Measurements from ENCODE around the gene EIF2S2.
A peak's percentile ranks its signal among the peaks of the same experiment; 100 is the strongest.
"Not testable (repeated sequence)": the region's sequence is repeated elsewhere in the genome, so short reads cannot be mapped to it uniquely, and the experiment has no call there.

EIF2S2 gene, protein sequence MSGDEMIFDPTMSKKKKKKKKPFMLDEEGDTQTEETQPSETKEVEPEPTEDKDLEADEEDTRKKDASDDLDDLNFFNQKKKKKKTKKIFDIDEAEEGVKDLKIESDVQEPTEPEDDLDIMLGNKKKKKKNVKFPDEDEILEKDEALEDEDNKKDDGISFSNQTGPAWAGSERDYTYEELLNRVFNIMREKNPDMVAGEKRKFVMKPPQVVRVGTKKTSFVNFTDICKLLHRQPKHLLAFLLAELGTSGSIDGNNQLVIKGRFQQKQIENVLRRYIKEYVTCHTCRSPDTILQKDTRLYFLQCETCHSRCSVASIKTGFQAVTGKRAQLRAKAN

DNA sequence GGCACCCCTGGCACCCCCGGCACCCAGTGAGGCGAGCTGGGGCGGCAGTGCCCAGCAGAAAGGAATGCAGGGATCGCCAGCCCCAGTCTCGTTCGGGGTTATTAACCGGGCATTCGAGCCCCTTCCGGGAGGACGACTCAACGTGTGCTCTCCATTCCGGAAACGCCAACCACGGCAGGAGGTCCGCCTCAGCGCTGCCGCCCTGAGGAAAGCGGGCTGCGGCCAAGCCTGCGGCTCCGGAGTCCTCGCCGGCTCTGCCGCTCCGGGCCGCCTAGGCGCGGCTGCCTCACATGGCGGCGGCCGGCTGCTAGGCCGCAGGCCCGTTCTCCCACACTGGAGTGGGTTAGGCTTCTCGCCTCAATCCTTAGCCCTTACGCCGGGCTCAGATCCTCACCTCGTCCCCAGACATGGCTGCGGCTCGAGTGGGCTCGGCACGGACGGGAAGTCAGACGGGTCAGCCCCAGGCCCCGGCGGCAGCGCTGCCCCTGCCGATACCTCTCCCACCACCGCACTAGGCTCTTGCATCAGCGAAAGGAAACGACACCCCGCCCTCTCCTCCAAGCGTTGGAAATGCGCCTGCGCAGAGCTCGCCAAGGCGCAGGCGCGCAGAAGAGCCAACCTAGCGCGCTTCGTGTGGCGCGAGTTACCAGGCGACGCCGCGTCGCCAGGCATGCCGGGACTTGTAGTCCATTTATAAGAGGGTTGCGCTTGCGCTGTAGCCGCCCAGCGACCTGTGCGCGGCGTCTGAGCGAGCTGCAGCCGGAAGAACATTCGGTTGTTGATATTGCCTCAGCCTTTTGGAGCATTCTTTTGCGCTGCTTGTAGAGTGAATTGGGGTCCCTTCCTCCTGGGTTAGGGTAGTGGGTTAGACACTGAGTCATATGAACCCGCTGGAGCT lies at the start of gene EIF2S2:
EIF2S2 (minus strand) TSS at position 542 of the 898 bp plus-strand sequence; CDS start at position 409, 133 bp downstream.
- peak; percentile 93 for DNase-seq

DNA sequence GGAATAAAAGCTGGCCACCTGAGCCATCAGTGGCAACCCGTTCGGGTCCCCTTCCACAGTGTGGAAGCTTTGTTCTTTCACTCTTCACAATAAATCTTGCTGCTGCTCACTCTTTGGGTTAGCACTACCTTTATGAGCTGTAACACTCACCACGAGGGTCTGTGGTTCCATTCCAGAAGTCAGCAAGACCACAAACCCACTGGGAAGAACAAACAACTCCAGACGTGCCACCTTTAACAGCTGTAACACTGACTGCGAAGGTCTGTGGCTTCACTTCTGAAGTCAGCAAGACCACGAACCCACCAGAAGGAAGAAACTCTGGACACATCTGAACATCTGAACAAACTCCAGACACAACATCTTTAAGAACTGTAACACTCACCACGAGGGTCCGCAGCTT lies 45.7 kb upstream of the EIF2S2 start:
- DNase-seq: not testable (repeated sequence)

GRCh38 chr20:34155836-34156235 lies 43.8 kb upstream of the EIF2S2 start:
- no peak for DNase-seq

- DNase-seq: not testable (repeated sequence)
These were observed 41.1 kb upstream of the EIF2S2 start for GRCh38 chr20:34153169-34153568.

GRCh38 chr20:34152073-34152472 lies 40.0 kb upstream of the EIF2S2 start:
- not testable (repeated sequence) for DNase-seq

- no peak for DNase-seq
These were observed 38.4 kb upstream of the EIF2S2 start for GRCh38 chr20:34150306-34151000.

- no peak for DNase-seq
These were observed 33.3 kb upstream of the EIF2S2 start for GRCh38 chr20:34145280-34145819.

GRCh38 chr20:34143951-34144350 lies 31.9 kb upstream of the EIF2S2 start:
- DNase-seq: no peak

GRCh38 chr20:34142121-34142520 lies 30.1 kb upstream of the EIF2S2 start:
- no peak for DNase-seq

DNA sequence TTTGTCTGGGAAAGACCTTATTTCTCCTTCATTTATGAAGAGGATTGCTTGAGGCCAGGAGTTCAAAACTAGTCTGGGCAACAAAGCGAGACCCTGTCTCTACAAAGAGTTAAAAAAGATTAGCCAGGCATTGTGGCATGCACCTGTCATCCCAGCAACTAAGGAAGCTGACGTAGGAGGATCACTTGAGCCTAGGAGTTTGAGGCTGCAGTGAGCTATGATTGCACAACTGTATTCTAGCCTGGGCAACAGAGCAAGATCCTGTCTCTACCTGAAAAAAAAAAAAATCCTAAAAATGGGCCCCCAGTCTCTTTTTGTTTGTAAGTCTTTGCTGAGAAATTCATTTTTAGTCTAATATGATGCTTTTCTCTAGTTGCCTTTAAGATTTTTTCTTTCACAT lies 29.2 kb upstream of the EIF2S2 start:
- no peak for DNase-seq

DNA sequence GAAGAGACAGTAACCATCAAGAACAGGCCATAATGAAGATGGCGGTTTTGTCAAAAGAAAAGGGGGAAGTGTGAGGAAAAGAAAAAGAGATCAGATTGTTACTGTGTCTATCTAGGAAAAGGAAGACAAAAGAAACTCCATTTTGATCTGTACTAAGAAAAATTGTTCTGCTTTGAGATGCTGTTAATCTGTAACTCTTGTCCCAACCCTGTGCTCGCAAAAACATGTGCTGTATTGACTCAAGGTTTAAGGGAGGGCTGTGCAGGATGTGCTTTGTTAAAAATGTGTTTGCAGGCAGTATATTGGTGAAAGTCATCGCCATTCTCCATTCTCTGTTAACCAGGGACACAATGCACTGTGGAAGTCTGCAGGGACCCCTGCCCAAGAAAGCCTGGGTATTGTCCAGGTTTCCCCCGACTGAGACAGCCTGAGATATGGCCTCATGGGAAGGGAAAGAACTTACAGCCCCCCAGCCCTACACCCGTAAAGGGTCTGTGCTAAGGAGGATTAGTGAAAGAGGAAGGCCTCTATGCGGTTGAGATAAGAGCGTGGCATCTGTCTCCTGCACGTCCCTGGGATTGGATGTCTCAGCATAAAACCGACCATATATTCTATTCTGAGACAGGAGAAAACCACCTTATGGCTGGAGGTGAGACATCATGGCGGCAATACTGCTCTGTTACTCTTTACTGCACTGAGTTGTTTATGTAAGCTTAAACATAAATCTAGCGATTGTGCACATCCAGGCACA lies 23.7 kb upstream of the EIF2S2 start:
- DNase-seq: not testable (repeated sequence)

- not testable (repeated sequence) for DNase-seq
These were observed 21.4 kb upstream of the EIF2S2 start for GRCh38 chr20:34133365-34133860.

DNA sequence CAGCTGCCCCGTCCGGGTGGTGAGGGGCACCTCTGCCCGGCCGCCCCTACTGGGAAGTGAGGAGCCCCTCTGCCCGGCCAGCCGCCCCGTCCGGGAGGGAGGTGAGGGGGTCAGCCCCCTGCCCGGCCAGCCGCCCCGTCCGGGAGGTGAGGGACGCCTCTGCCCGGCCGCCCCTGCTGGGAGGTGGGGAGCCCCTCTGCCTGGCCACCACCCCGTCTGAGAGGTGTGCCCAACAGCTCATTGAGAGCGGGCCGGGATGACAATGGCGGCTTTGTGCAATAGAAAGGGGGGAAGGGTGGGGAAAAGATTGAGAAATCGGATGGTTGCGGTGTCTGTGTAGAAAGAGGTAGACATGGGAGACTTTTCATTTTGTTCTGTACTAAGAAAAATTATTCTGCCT lies 20.9 kb upstream of the EIF2S2 start:
- DNase-seq: not testable (repeated sequence)

- DNase-seq: not testable (repeated sequence)
These were observed 20.4 kb upstream of the EIF2S2 start for GRCh38 chr20:34132491-34132890.

DNA sequence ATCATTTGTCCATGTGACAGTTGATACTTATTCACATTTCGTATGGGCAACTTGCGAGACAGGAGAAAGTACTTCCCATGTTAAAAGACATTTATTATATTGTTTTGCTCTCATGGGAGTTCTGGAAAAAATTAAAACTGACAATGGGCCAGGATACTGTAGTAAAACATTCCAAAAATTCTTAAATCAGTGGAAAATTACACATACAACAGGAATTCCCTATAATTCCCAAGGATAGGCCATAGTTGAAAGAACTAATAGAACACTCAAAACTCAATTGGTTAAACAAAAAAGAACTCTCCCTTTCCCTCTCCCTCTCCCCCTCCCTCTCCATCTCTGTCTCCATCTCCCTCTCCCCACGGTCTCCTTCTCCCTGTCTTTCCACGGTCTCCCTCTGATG lies 19.4 kb upstream of the EIF2S2 start:
- DNase-seq: no peak

DNA sequence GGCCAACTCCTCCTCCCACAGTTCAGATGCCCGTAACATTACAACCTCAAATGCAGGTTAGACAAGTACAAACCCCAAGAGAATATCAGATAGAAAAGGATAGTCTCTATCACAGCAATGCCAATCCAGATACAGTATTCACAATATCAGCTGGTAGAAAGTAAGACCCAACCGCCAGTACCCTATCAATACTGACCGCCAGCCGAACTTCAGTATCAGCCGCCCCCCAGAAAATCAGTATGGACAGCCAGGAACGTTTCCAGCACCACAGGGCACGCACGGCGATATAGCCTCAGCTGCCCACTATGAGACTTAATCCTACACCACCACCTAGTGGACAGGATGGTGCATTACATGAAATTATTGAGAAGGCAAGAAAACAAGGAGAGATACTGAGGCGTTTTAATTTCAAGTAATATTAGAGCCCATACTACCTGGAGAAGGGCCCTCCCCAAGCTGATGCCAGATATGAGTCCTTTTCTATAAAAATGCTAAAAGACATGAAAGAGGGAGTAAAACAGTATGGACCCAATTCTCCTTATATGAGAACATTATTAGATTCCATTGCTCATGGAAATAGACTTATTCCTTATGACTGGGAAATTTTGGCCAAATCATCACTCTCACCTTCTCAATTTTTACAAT lies 17.6 kb upstream of the EIF2S2 start:
- DNase-seq: peak; percentile 50

GRCh38 chr20:34127792-34128191 lies 15.7 kb upstream of the EIF2S2 start:
- DNase-seq: no peak

- DNase-seq: no peak
These were observed 12.6 kb upstream of the EIF2S2 start for GRCh38 chr20:34124469-34125249.

- DNase-seq: no peak
These were observed 11.3 kb upstream of the EIF2S2 start for GRCh38 chr20:34123309-34123708.

DNA sequence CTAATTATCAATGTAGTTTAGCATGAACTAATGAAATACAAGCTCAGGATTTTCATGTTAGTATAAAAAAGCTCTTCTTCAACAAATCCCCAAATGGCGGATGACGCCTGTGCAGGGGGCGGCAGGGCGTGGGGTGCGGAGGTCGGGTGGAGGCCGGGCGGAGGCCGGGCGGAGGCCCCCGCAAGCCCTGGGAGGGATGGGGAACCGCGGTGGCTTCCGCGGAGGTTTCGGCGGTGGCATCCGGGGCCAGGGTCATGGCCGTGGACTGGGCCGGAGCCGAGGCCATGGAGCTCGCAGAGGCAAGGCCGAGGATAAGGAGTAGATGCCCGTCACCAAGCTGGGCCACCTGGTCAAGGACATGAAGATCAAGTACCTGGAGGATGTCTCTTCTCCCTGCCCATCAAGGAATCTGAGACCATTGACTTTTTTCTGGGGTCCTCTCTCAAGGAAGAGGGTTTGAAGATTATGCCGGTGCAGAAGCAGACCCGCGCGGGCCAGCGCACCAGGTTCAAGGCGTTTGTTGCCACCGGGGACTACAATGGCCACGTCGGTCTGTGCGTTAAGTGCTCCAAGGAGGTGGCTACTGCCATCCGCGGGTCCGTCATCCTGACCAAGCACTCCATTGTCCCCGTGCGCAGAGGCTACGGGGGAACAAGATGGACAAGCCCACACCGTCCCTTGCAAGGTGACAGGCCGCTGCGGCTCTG lies 10.4 kb upstream of the EIF2S2 start:
- no peak for DNase-seq

All from activated gamma-delta T cell treated with Interleukin-2 at 50 U/mL for 16 hours (primary cell).